ENCODE data around the gene ATXN2. TPM values are rescaled to one million over a fixed set of nuclear protein-coding genes. Genes with fewer than 3 reads are reported as not detected.

Gene ATXN2
- total RNA-seq, 1 experiment from 2014 or later, result 72.9 TPM

DNA sequence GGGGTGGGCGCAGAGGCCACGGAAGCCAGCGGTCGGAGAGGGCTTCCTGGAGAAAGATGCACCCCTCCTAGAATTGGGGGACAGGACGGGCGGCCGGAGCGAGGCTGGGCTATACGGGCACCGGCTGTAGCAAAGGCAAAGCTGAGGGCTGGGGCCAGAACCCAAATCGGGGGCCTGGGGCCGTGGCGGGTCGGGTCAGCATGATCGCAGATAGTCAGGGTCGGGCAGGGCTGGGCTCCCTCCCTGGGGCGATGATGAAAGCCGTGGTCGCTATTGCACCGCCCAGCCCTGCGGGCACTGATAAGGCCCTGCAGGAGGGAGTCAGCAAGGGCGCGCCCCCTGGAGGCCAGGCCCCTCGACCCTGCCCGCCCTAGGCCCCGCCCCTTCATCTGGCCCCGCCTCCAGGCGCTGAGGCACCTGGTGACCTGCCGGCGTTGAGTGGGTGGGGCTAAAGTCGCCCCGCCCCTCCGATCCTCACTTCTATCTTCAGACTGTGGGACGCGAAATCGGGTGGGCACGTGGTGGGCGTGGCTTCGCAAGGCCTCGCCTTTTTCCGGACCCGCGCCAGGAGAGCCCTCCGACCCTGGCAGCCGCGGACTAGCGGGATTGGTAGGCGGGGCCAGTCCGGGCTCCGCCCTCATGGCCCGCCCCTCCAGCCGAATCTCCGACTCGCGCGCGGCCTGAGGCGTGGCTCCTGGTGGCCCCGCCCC lies 193.8 kb downstream of the ATXN2 start:
- Histone ChIP-seq H3K9me3 (ENCODE audit: control insufficient read depth, low read depth, low read length) (no peaks in the 10 kb centered on the region), H2BK20ac (ENCODE audit: low read depth, low read length, poor library complexity, severe bottlenecking) (no peak overlapping the region), H3K23me2 (ENCODE audit: insufficient read length, low read depth, low read length, poor library complexity, severe bottlenecking) (peaks cover 13% of the 10 kb centered on the region), H3K4me1 (ENCODE audit: insufficient read depth, low read length) (peaks cover 3% of the 10 kb centered on the region; the same call in 1 of the 2 replicates), H3K27me3 (ENCODE audit: insufficient read depth, low read length) (no peaks in the 10 kb centered on the region), H4K20me1 (ENCODE audit: control insufficient read depth, insufficient read depth, insufficient read length) (no peaks in the 10 kb centered on the region), H4K91ac (ENCODE audit: insufficient read length, low read depth, low read length) (no peak overlapping the region), H3K27ac (ENCODE audit: insufficient read length, low read depth, low read length) (peak overlapping the region; percentile 47), H3K23ac (ENCODE audit: insufficient read length, low read depth, low read length) (no peak overlapping the region), H4K5ac (ENCODE audit: insufficient read length, low read depth, low read length) (no peak overlapping the region), H3K79me1 (ENCODE audit: insufficient read depth, low read depth, low read length, poor library complexity, severe bottlenecking) (peaks cover 8% of the 10 kb centered on the region), H3K14ac (ENCODE audit: insufficient read depth, low read length) (peak overlapping the region; percentile 64), H3K79me2 (ENCODE audit: insufficient read depth, low read length) (peaks cover 33% of the 10 kb centered on the region; the same call in 1 of the 2 replicates), H3K18ac (ENCODE audit: insufficient read length, low read depth, low read length) (peak overlapping the region; percentile 76), H2BK15ac (ENCODE audit: low read depth, low read length) (no peak overlapping the region), H4K8ac (replicated peaks; ENCODE audit: insufficient read length, low read depth, low read length) (no peak overlapping the region), H2BK5ac (ENCODE audit: insufficient read length, low read length) (no peak overlapping the region), H2AFZ (ENCODE audit: low read length) (no peak overlapping the region), H3K4me2 (ENCODE audit: insufficient read depth, insufficient read length, low read length) (peak overlapping the region; percentile 58), H2AK5ac (ENCODE audit: insufficient read length, low read length) (no peak overlapping the region), H2BK12ac (ENCODE audit: insufficient read length, low read depth, low read length) (no peak overlapping the region), H3K9ac (ENCODE audit: extremely low read depth, insufficient read length, low read length) (peak overlapping the region; percentile 8), H3K4ac (ENCODE audit: low read depth, low read length) (no peak overlapping the region; the same call in 1 of the 2 replicates), H2BK120ac (ENCODE audit: low read depth, low read length, poor library complexity, severe bottlenecking) (no peak overlapping the region), H3T11ph (ENCODE audit: low read length) (no peak overlapping the region), H3K56ac (ENCODE audit: insufficient read length, low read depth, low read length) (no peak overlapping the region)
- Mint-ChIP-seq H3K4me3 (peak overlapping the region; percentile 77 to 78), H3K36me3 (ENCODE audit: insufficient read depth in 1 of 3, low read depth in 3 of 3) (no peaks in the 10 kb centered on the region), H3K27ac (peak overlapping the region in 2 of 3 experiments; percentile 91 to 99; a peak in 4 of 7 replicates), H3K9me3 (no peaks in the 10 kb centered on the region; a peak in 1 of 5 replicates), H3K27me3 (ENCODE audit: low read depth) (no peaks in the 10 kb centered on the region; the same call in none of the 2 replicates), H3K4me1 (peaks cover 31 to 39% of the 10 kb centered on the region in 2 experiments)
- DNase-seq, result peak; percentile 100
- TF ChIP-seq, protein P1, sequence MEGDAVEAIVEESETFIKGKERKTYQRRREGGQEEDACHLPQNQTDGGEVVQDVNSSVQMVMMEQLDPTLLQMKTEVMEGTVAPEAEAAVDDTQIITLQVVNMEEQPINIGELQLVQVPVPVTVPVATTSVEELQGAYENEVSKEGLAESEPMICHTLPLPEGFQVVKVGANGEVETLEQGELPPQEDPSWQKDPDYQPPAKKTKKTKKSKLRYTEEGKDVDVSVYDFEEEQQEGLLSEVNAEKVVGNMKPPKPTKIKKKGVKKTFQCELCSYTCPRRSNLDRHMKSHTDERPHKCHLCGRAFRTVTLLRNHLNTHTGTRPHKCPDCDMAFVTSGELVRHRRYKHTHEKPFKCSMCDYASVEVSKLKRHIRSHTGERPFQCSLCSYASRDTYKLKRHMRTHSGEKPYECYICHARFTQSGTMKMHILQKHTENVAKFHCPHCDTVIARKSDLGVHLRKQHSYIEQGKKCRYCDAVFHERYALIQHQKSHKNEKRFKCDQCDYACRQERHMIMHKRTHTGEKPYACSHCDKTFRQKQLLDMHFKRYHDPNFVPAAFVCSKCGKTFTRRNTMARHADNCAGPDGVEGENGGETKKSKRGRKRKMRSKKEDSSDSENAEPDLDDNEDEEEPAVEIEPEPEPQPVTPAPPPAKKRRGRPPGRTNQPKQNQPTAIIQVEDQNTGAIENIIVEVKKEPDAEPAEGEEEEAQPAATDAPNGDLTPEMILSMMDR (conservative IDR thresholded peaks at IDR 0.05), result peak; percentile 80
- WGBS (ENCODE audit: extremely low coverage, insufficient read length, low lambda C conversion rate), result no CpG with 5 or more reads among the region's 59 CpGs

Data from H9 (cell line).